Hematopoietic multipotent progenitor cell treated with erythropoietin and hydrocortisone succinate and interleukin-3 and kit ligand, for 4 days (in vitro differentiated cells): ENCODE measurements around the gene SLC15A3.
"Not testable (repeated sequence)": the region's sequence is repeated elsewhere in the genome, so short reads cannot be mapped to it uniquely, and the experiment has no call there.

Experiments used
- DNase-seq: peaks from one replicate; pipeline ENCODE4 v3.0.0-alpha.2; 2015

SLC15A3 gene

DNA sequence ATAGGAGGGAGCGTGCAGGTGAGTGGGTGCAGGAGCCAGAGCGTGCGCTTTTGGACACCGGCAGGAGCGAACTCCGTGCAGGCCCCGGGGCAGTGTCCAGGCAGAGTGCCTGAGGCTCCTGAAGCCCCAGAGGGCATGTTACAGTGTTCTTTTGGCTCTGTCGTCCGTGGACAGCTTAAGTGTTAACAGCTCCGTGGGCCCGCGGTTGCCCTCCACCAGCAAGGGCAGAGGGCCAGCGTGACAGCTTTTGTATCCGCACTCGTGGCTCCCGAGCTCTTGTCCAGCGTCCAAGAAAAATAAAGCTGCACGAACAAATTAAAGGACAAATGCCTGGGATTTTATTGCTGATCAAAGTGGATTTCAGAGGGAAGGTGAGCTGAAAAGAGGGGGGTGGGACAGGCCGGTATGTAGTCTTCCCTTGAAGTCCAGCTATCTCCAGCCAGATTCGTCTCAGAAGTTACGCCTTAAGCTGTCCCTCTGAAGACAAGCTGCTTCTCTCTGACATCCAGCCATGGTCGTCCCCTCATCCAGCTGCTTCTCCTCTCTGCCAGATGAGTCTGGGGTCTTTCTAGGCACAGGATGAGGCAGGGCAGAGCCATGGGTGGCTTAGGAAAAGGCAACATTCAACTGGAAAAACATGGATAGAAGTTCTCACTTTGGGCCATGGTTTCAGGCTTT is 39.0 kb downstream of the SLC15A3 start:
- DNase-seq: no peak

DNA sequence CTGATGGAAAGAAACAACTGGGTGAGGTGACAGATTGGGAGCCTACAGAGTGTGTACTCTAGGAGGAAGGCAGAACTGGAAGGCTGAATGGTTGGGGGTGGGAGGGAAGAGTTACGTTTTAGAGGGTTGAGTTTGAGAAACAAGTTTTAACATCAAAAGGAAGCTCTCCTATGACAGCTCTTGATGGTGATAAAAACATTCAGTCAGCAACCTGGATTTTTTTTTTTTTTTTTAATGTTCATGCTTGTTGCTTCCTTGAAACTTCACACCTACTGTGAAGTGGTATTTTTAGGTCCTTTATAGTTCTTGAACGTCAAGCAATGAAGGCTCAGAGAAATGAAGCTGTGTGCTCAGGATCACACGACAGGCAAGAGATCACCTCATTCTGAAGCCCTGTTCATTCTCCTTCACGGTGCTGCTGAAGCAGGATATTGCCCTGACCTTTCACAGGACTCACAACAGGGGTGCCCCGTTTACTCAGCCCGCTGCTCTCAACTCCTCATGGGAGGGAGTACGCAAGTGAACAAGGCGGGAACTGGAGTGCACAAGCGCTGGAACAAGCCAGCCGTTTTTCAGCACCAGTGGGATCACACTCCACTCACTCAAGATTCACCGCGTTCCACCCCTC is 39.6 kb downstream of the SLC15A3 start:
- DNase-seq: no peak

DNA sequence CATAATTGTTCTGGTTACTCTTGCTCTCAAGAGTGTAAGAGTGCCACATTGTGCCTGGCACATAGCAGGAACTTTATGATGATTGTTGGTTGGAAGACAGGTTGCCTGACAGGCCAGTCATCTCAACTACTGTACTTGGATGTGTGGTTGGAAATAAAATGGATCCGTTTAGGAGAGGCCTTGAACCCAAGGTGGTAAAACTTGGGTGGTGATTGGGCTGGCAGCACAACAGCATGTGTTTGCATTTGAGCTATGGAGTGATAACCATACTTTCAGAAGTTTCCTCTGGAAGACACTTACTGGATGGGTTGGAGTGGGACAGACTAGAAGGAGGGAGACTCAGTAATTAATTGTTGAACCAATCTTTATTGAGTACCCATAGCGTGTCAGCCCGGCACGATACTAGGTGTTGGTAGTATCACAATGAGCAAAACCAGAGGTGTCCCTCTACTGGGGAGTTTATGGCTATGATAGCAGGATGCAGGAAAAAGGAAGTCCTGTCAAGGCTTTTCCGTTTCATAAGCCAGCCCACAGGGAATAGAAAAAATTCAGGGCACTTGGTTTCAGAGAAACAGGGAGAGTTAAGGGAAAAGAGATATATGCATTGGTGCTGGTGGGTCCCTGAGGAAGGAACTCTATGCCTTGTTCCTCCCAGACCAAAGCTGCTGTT is 41.1 kb downstream of the SLC15A3 start:
- DNase-seq: peak; percentile 51

DNA sequence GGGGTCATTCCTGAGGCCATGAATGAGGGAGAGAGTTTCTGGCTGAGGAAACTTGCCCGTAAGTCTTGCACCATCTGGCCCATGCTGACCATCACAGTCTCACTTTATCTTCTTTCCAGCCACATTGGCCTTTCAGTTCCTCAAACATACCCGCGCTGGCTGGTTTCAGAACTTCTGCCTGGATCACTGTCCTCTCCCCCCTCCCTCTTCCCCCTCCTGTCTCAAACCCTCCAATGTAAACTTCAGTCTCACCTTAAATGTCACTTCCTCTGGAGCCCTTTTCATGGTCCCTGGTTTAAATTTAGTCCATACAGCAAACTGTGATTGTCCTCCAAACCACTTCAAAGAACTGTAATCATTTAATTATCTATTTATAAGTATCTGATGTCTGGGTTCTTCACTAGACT is 41.7 kb downstream of the SLC15A3 start:
- DNase-seq: peak; percentile 26

DNA sequence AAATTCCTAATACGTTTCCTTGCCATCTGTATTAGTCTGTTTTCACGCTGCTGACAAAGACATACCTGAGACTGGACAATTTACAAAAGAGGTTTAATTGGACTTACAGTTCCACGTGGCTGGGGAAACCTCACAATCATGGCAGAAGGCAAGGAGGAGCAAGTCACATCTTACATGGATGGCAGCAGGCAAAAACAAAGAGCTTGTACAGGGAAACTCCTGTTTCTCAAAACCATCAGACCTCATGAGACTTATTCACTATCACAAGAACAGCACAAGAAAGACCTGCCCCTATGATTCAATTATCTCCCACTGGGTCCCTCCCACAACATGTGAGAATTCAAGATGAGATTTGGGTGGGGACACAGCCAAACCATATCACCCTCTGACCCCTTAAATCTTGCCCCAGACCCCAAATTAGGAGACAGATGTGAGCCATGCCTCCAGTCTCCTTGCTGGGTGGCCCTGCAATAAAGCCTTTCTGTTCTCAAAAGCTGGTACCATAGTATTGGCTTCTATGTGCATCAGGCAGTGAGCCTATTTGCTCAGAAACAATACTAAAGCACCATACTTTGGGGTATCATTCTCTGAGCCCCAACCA is 42.2 kb downstream of the SLC15A3 start:
- DNase-seq: not testable (repeated sequence)

DNA sequence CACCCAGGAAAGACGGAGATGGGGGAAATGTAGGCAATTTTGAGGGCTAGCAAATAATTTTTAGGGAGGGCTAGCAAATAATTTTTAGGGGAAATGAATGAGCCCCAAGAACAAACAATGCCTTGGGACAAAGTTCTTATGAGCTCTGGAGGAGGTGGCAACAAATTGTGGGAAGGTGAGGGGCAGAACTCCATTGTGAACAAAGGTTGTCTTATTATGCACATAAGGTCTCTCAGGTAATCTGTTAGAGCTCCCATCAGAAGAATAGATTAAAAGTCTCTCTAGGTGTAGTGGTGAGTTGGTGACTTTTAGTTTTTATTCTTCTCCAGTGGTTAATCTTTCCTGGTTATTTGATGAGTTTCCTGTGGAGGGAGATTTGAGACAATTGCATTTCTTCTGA is 43.2 kb downstream of the SLC15A3 start:
- no peak for DNase-seq

DNA sequence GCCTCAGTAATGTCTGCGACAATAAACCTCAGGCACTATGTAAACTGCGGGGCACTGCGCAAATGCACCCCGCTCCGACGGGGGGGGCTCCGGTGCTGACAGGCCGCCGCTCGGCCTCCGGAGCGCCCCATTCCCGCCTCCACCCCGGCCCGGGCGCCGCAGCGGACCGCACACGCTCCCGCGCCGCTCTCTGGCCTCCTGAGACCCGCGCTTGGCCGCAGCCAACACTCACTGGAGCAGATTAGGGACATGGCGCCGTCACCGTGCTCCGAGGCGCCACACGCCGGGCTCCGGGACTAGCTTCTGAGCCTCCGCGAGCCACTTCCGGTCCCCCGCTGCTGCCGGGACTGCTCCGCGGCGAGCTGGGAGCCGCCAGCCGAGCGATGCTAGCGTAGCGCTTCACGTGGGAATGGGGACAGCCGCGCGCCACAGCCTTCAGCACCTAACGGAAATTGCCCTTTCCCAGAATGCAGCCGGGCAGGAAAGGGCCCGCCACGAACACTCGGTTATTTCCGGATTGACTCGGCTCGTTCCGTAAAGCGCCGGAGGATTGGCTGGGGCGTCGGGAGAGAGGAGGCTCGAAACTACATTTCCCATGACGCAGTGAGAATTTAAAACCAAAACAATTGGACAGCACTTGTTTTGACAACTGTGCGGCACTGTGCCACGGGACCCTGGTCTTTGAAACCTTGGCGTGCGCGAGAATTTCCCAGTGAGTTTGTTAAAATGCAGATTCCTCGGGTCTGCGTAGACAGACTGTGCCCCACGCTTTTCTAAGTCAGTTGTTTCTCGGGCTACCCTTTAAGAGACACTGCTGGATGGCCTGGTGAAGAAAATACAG is 45.6 kb downstream of the SLC15A3 start, which contains the start of gene PRPF19:
Gene PRPF19, minus strand, starts transcription at position 454 of the 841 bp plus-strand sequence. Its CDS starts 203 bp downstream, at position 251.
- peak; percentile 99 for DNase-seq

DNA sequence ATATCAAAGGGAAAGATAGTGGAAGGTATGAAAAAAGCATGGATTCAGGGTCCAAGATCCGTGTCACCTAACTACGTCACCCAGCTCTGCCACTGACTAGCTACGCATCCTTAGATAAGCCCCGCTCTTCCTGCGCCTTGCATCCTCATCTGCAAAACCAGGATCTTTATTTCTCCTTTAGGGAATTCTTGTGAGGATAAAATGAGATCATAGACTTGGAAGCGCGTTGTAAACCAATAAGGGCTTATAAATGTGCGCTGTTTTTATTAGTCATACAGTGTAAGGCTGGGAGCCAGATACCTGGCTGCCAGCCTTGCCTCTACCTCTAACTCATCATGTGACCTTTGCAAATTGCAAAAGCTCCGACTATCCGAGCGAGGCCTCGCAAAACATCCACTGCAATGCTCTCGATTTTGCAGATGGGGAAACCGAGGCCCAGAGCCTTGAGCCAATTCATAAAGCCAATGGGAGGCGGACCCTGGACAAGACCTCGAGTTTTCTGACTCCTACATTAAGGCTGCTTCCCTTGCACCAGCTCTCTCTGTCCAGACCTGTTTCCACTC is 46.3 kb downstream of the SLC15A3 start:
- peak; percentile 48 for DNase-seq

DNA sequence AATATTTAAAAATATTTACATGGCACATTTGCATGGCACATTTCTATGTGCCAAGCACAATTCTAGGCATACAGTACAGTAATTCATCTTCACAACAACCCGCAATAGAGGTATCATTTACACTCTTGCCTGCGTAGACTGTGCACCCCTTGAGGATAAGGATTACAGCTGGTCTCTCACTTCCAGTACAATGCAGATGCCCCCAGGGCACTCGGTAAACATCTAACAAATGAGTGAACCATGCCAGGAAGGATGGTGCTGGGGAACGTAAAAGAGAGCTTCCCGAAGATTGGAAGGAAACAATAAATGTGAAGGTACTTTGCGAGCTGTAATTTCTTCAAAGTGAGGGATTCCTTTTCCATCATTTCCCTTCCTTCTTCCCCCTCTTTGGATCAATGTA is 46.9 kb downstream of the SLC15A3 start:
- DNase-seq: no peak

DNA sequence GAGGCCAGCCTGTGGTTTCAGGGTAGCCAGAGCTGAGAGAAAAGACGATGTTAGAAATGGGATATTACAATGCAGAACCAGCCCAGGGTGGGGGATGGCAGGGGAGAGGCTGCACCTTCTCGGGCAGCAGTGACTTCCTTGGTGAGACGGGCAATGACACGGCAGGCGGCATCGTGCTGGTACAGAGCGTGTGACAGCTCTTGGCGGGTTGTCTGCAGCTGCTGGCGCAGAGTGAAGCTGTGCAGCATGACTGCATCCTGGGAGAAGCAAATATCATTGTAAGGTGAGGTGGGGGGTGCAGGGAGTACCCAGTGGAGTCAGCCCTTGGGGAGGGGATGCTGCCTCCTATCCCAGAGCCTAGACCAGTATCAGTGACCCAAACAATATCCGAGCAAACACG is 49.4 kb downstream of the SLC15A3 start:
- DNase-seq: no peak

DNA sequence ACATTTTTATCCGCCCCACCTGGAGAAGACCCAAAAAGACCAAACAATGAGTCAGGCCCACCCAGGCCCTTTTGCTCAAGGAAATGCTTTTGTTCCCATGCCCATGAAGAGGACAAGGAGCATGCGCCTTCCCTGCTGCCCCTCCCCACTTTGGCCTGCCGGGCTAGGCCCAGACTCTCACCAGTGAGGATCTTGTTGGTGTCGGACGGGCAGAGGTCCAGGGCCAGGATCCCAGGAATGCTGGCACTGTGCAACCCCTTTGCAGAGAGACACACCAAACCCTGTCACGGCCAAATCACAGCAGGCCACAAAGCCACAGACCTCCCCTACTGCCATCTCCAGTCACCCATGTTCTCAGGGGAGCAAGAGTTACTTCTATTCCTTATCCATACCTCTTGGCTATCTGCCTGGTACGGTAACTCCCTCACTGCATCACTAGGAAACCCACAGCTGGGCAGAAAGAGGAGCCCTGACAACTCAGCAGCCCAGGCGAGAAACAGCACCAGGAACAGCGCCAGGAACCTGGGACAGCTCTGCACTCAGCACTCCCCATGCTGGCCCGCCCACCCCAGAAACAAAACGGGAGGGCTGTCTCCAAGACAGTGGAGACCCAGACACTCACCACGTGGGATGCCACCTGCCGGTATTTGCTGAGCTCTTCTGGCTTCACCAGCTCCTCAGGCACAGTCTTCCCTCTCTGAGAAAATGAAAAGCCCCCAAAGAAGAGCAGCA is 51.1 kb downstream of the SLC15A3 start:
- DNase-seq: no peak

DNA sequence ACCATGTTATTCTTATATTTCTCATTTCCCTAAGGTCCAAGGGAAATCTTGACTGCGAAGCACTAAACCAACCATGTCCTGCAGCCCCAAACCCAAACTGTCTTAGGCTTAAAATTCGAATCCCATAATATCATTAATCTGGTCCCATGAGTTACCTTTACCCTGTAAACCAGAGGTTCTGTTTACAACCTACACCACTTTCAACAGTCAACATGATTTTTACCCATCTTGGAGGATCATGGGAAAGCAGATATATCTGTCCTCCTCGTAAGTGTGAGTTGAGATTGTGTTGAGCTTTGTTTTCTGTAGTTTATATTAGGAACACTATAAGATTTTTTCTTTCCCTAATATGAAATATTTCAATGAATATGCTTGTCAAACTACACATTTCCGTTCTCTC is 52.0 kb downstream of the SLC15A3 start:
- DNase-seq: no peak

DNA sequence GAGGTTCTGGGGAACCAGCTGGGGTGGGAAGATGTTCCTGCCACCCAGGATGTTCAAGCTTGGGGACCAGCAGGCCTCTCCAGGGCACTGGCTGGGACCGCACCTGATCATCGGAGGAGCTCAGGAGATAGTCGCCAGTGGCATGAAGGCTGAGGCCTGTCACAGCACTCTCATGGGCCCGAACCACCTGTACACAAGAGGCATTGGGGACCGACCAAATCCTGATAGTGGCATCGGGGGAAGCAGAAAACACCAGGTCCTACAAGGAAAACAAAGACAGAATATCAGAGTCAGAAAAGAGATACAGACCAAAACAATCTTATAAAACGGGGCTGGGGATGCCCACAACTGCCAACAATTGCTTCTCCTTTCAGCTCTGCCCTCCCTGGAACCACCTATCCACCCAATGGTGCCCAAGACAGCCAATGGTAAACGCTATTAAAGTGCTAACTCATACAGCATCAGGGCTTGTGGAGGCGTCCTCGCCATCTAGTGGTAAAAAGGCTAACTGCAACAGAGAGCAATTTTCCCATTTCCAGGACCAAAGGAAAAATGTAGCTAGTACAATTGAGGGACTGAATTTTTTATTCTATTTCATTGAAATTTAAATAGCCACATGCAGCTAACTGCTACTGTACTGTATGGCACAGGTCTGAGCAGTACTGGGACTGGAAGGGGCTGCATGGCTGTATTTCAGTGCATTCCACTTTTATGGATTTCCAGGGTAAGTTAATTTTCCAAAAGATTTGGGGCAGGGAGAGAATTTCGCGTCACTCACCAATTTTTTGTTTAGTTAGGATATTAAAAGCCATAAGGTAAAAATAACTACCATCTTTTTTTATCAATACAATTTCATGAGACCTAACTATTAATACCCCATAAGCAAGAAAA is 52.7 kb downstream of the SLC15A3 start:
- peak; percentile 90 for DNase-seq

DNA sequence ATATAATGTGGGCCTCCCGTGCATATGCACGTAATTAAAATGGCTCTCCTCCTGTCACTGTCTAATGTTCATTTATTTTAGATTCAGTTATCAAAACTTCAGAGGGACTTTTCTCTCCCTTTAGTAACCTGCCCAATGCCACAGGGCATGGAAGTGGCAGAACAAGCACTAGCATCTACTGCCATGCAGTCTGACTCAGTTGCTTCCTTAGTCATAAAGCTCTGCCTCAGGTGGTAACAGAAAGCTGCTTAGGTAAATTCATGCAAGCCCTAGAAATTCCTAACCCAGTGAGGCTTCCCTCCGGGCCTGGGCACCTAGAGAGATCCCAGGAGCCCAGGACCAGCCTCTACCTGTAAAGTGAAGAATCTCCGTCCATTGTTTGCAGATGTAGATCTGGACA is 54.5 kb downstream of the SLC15A3 start:
- no peak for DNase-seq

DNA sequence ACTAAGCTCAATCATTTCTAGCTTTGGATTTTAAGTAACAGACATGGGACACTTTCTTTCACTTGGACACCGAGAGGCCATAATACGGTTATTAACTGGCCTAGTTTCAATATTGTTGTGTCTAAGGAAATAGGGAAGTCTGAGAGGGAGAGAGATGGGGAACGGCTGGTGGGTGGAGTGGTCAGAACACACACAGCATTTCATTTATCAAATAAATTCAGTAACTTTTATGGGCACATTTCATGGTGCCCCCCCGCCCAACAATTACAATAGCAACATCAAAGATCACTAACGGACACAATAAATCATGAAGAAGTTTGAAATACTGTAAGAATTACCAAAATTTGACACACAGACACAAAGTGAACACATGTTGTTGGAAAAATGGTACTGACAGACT is 56.3 kb downstream of the SLC15A3 start:
- no peak for DNase-seq

DNA sequence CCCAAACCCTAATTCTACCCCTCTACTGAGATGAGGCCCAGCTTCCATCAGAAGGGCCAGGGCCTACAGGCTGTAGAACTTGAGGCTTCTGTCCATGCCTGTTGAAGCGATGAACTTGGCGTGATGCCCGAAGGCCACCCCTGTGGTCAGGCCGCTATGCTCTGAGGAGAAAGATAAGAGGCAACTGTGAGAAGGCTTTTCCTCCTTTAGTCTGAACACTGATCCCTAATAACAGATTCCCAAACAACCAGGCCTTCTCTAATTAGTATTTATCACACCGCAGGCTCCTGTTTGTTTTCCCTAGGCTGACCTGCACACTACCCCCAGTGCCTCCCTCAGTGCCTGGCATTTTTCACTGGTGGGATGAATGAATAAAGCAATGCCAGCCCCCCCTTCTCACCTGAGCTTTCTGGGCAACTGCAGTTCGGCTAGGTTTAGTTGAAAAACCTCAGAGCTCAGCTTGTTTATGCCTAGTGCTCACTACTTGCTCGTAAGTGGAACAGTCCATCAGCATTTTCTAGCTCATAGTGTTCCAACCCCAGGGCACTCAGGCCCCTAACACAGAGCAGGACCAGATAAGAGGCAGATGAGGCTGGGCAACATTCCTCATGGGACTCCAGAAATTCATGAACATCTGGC is 60.8 kb downstream of the SLC15A3 start:
- DNase-seq: peak; percentile 96

DNA sequence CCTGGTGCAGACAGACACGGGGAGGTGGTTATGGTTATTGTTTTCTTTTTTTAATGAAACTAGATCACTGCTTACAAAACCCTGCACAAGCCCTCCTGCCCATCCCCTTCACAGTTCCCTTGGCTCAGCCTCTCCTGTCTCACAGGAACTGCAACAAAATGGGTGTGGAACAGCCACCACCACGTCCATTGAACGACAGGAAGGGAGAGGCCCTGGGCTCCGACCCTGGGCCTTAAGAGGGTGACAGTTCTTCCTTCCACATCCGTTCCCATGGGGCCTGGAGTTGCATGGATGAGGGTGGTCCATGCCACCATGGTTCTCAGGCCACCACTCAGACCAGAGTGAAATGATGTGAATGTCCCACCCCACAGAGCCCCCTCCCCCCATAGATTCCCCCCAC is 61.3 kb downstream of the SLC15A3 start:
- DNase-seq: peak; percentile 78

DNA sequence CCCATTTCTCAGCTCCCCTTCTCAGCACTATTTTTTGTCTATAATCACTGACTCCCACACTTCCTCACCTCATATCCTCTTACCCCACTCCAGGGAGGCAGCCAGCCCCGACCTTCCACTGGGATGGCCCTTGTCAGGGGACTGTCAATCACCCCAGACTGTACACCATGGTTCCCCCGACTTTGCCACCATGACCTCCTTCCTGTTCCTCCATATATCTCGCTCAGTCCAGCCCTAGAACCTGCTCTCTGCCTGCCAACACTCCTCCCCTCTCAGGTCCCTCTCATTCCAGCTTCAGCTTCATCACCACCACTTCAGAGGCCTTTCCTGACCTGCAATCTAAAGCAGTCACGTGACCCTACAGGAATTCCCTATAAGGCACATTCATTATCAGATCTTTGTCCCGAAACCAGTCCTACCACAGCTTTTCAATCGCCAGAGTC is 62.1 kb downstream of the SLC15A3 start:
- peak; percentile 29 for DNase-seq

DNA sequence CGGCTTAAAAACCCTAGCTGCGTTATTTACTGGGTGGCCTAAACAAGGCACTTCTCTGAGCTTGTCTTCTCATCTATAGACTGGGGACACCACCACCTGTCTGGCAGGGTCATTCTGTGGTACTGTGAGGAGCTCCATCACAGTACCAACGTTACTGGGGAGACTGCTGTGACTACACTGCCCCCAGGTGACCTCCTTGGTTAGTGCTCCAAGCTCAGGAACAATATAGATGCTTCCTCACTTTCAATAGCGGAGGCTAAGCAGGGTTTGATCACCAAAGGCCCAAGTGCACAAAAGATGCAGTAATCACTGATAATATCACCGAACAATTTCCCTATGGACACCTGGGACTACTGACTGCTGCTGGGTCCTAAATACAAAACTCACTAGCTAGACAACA is 64.4 kb downstream of the SLC15A3 start:
- peak; percentile 90 for DNase-seq
